GM12878 (cell line): ENCODE results near the gene FIGNL2. TPM values are rescaled to one million over a fixed set of nuclear protein-coding genes. Genes with fewer than 3 reads are reported as not detected.

Source experiments
- ATAC-seq: fragments of 200-7000 bp; cut with Tn5 transposase; 3 replicates; pipeline ENCODE4 v1.9.1; 2020; ENCODE audit warnings: mild to moderate bottlenecking, moderate library complexity
- BruUV-seq: library from RNA; stranded (reverse); fragments of 400-500 nt; replicated peaks from 2 replicates; lab custom pipeline; 2021; lab: Mats Ljungman, UMichigan
- CTCF ChIA-PET: fragments of 300-600 bp; sonication (Branson Sonifier 250); formaldehyde crosslinking; extraction: SDS; loops from one replicate; lab custom pipeline; 2021; ENCODE audit warnings: inconsistent platforms; lab: Yijun Ruan, JAX
- POLR2A ChIA-PET: fragments of 350-600 bp; formaldehyde crosslinking; extraction: SDS; loops from one replicate; lab custom pipeline; 2021; ENCODE audit warnings: inconsistent platforms; lab: Charles Lee
- RAD21 ChIA-PET: fragments of 300-600 bp; sonication (Branson Sonifier 250); formaldehyde crosslinking; loops from one replicate; lab custom pipeline; 2023; ENCODE audit warnings: antibody characterized with exemption; ENCODE audit not compliant: unreplicated experiment; lab: Charles Lee
- SMC1A ChIA-PET: fragments of 300-600 bp; sonication (Branson Sonifier 250); formaldehyde crosslinking; loops from one replicate; lab custom pipeline; 2023; ENCODE audit not compliant: unreplicated experiment, uncharacterized antibody; lab: Charles Lee
- DNase-seq: peaks from one replicate; pipeline ENCODE4 v3.0.0-alpha.2; 2011; ENCODE audit warnings: low read depth, low spot score
- FAIRE-seq: peaks from 3 replicates; lab custom pipeline; 2011; peaks lifted over from hg19 to GRCh38; lab: Jason Lieb, UNC
- H2AFZ ChIP-seq: 2 replicates; pipeline ENCODE4 v1.6.0; 2011; ENCODE audit warnings: low read depth, low read length, control low read depth; ENCODE audit not compliant: control insufficient read depth
- H3K27ac ChIP-seq: 2 replicates; pipeline ENCODE4 v1.5.1; 2011; ENCODE audit warnings: control low read depth; ENCODE audit not compliant: control insufficient read depth, insufficient read depth
- H3K27me3 ChIP-seq, 2 experiments: replicated peaks in 1 of 2; 2 replicates each; pipeline versions ENCODE4 v1.6.0 to v1.6.1; 2011; ENCODE audit warnings: low read length in 1 of 2; ENCODE audit not compliant: control insufficient read depth in 2 of 2, insufficient read depth in 2 of 2
- H3K36me3 ChIP-seq, 2 experiments: 2 replicates each; pipeline ENCODE4 v1.5.1; 2011; ENCODE audit warnings: low read length in 1 of 2; ENCODE audit not compliant: control insufficient read depth in 2 of 2, insufficient read depth in 2 of 2
- H3K4me1 ChIP-seq: 2 replicates; pipeline ENCODE4 v1.6.1; 2011; ENCODE audit warnings: mild to moderate bottlenecking, low read length, moderate library complexity, mixed read lengths; ENCODE audit not compliant: control insufficient read depth, insufficient read depth
- H3K4me2 ChIP-seq: 2 replicates; pipeline ENCODE4 v1.6.0; 2011; ENCODE audit warnings: control low read depth; ENCODE audit not compliant: control insufficient read depth, insufficient read depth
- H3K4me3 ChIP-seq: fragments of 200-600 bp; sonication (generic); 2 replicates; pipeline ENCODE4 v1.5.1; 2016
- H3K79me2 ChIP-seq: 2 replicates; pipeline ENCODE4 v1.6.0; 2011; ENCODE audit warnings: low read length; ENCODE audit not compliant: control insufficient read depth, insufficient read depth
- H3K9ac ChIP-seq: 2 replicates; pipeline ENCODE4 v1.8.0; 2011; ENCODE audit warnings: low read length, control low read depth, mixed read lengths; ENCODE audit not compliant: control insufficient read depth, insufficient read depth
- H3K9me3 ChIP-seq: replicated peaks from 3 replicates; pipeline ENCODE4 v1.5.1; 2011; ENCODE audit warnings: mild to moderate bottlenecking, low read length; ENCODE audit not compliant: control insufficient read depth, insufficient read depth
- H4K20me1 ChIP-seq: 2 replicates; pipeline ENCODE4 v1.6.0; 2011; ENCODE audit not compliant: control insufficient read depth, insufficient read depth
- E2F4 ChIP-seq: IDR thresholded peaks from 2 replicates; pipeline ENCODE4 v1.6.1; 2012; ENCODE audit warnings: low read depth, low read length, improper control_type of control experiment
- NRF1 ChIP-seq: conservative IDR thresholded peaks from 2 replicates; pipeline ENCODE4 v1.6.1; 2011; ENCODE audit warnings: mild to moderate bottlenecking, low read depth, low read length, improper control_type of control experiment
- SP1 ChIP-seq: IDR thresholded peaks from one replicate; pipeline ENCODE4 v1.6.1; 2011; ENCODE audit warnings: low read depth, low read length
- USF2 ChIP-seq: IDR thresholded peaks from 2 replicates; pipeline ENCODE4 v1.6.1; 2011; ENCODE audit warnings: low read depth, low read length, improper control_type of control experiment, borderline replicate concordance
- ZBTB40 ChIP-seq: fragments of 450-650 bp; IDR thresholded peaks from 2 replicates; pipeline ENCODE4 v1.6.1; 2016; ENCODE audit warnings: mild to moderate bottlenecking, moderate library complexity, borderline replicate concordance
- WGBS: methylation state at CpG from one replicate; pipeline ENCODE4 v1.1.6; 2016; ENCODE audit warnings: low lambda C conversion rate; ENCODE audit not compliant: insufficient replicate concordance, insufficient coverage; ENCODE audit errors: missing lambda C conversion rate; 5-methylcytosine and 5-hydroxymethylcytosine counted together
- in situ Hi-C: fragments of 300-500 bp; cut with MboI; formaldehyde crosslinking; loops from 9 replicates; pipeline ENCODE4 v1.14.3; 2018; ENCODE audit warnings: mixed read lengths
- intact Hi-C: fragments of 100-400 bp; cut with micrococcal nuclease; formaldehyde crosslinking; loops from one replicate; pipeline ENCODE4 v1.14.2; 2022; ENCODE audit not compliant: unreplicated experiment
- polyA plus RNA-seq, 11 experiments: library from polyadenylated mRNA; depleted of rRNA in 4 of 11; unstranded in 6 of 11; stranded (reverse) in 5 of 11; fragments of >200 nt; fragmentation: Nextera tagmentation in 4 of 11; fragmentation: Illumina TruSeq in 1 of 11; extraction: Ambion mirVana in 4 of 11; extraction: Trizol in 1 of 11; gene quantifications; 1 replicate in 1 of 11; 2 replicates in 10 of 11; pipeline versions ENCODE4 v1.2.1 to v1.2.3, GENCODE V29; 2011 to 2016; ENCODE audit warnings: inconsistent platforms in 2 of 11, missing spikeins in 2 of 11, low read depth in 1 of 11
- total RNA-seq, 4 experiments: library from RNA; depleted of rRNA in 3 of 4; stranded (reverse); fragments of >200 nt in 3 of 4; fragmentation: Illumina TruSeq in 1 of 4; extraction: Trizol in 1 of 4; gene quantifications; 2 replicates each; pipeline versions ENCODE4 v1.2.1 to v1.2.3, GENCODE V29; 2013 to 2021
- TF ChIP-seq, protein P1 (sequence below): fragments of 450-650 bp; IDR thresholded peaks from 2 replicates; pipeline ENCODE4 v1.6.1; 2016; ENCODE audit warnings: mild to moderate bottlenecking

The FIGNL2 gene
- total and polyA plus RNA-seq, 10 of the 15 experiments (the other 5 are each of a cell fraction or from before 2014, with no cell fraction given), result not detected

- H3K27me3 ChIP-seq, result peaks cover 6 to 11% of the 10 kb centered on the region in 2 experiments; a peak in 3 of 4 replicates
- FAIRE-seq (no peak), DNase-seq (no peak), ATAC-seq (no peak)
- H3K4me2 ChIP-seq, result no peak overlapping the region
- H3K36me3 ChIP-seq, result no peaks in the 10 kb centered on the region
- RAD21 ChIA-PET, result no interaction called here
- H3K9me3 ChIP-seq, result no peaks in the 10 kb centered on the region
- POLR2A ChIA-PET, result no interaction called here
- no peak overlapping the region for H3K4me3 ChIP-seq
- 0% methylated on average over 4 of the region's 4 CpGs for WGBS
- SMC1A ChIA-PET, result no interaction called here
- BruUV-seq, result no TSS peak
- H2AFZ ChIP-seq, result no peak overlapping the region
- H3K9ac ChIP-seq, result no peak overlapping the region
- H4K20me1 ChIP-seq, result no peaks in the 10 kb centered on the region; the same call in 1 of the 2 replicates
- no peak for TF ChIP-seq NRF1
- TF ChIP-seq E2F4, result no peak
- no peak for TF ChIP-seq SP1
- TF ChIP-seq ZBTB40, result no peak
- TF ChIP-seq USF2, result no peak
- TF ChIP-seq, protein P1, sequence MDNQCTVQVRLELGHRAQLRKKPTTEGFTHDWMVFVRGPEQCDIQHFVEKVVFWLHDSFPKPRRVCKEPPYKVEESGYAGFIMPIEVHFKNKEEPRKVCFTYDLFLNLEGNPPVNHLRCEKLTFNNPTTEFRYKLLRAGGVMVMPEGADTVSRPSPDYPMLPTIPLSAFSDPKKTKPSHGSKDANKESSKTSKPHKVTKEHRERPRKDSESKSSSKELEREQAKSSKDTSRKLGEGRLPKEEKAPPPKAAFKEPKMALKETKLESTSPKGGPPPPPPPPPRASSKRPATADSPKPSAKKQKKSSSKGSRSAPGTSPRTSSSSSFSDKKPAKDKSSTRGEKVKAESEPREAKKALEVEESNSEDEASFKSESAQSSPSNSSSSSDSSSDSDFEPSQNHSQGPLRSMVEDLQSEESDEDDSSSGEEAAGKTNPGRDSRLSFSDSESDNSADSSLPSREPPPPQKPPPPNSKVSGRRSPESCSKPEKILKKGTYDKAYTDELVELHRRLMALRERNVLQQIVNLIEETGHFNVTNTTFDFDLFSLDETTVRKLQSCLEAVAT, result no peak
- CTCF ChIA-PET, result no interaction called here
- intact Hi-C loops, result no loop called here
- no peaks in the 10 kb centered on the region for H3K79me2 ChIP-seq
- no peak overlapping the region for H3K27ac ChIP-seq
- H3K4me1 ChIP-seq, result no peaks in the 10 kb centered on the region
- in situ Hi-C loops, result no loop called here
Measured at GRCh38 chr12:51838762-51839161, 9.8 kb downstream of the FIGNL2 start.
